ENCODE results near the gene RNASE8.

RNASE8 gene

DNA sequence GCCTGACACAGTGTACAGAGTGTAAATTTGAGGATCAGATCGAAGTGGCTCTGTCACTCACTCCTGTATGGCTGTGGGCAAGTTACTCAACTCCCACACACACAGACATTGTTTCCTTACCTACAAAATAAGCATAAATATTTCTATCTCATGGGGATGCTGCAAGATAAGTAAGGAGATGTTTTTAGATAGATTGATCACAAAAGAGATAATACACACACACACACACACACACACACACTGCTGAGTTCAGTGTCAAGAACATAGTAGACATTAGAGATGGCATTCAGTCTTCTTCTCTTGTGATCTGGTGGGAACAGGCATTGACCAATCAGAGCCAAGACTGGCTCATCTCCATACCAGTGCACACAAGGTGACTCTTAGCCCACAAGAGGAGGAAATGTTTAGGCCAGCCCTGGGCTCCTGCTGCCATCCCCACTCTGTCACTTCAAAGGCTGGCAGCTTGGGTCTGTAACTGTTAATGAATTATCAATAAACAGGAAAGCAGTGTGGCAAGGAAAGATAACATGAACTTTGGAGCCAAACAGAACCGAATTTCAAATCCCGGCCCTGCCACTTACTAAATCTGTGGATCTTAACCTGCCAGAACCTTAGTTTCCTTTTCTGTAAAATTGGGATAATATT, 3.4 kb upstream of the RNASE8 start:
- no peak for FAIRE-seq

DNA sequence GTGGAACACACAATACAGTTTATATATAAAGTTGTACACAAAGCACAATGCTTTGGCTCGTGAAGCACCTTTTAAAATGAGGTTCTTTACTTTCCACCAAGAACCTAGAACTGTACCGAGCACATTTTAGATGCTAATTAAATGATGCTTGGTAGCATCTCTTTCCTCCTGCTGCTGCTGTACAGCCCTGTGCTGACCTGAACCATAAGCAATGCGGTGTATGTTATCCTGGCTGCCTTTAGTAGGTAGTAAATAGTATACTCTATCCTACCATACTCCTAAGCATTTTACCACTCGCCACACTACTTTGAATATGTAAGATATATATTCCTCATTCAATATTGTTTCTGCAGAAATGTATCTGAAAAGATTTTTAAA, 2.9 kb upstream of the RNASE8 start:
- no peak for FAIRE-seq

DNA sequence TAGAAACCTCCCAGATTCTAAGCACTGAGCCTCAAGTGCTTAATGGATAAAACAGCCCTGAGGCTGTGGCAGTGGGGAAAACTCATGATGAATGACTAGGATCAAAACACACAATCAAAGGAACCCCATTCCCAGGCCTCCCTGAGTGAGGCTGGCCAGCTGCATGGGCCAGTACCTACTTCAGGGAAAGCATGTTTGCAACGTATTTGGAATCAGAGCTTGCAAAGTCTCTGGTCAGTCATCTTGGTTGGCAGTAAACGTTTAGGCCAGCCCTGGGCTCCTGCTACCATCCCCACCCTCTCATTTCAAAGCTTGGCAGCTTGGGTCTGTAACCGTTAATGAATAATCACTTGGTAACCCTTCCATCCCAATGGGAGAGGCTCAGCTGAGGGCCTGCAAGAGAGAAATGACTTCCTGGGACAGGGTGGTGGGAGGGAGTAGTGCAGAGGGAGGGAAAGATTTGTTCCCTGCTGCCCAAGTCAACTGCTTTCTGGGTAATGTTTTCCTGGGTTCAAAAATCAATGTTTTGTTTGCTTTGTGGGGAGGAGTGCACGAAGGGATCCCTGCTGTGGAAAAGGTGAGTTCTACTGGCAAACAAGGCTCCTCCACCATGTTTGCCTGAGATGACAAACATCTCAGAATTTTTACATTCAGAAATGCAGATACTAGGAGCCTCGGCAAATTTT, 2.0 kb upstream of the RNASE8 start:
- no peak for FAIRE-seq

DNA sequence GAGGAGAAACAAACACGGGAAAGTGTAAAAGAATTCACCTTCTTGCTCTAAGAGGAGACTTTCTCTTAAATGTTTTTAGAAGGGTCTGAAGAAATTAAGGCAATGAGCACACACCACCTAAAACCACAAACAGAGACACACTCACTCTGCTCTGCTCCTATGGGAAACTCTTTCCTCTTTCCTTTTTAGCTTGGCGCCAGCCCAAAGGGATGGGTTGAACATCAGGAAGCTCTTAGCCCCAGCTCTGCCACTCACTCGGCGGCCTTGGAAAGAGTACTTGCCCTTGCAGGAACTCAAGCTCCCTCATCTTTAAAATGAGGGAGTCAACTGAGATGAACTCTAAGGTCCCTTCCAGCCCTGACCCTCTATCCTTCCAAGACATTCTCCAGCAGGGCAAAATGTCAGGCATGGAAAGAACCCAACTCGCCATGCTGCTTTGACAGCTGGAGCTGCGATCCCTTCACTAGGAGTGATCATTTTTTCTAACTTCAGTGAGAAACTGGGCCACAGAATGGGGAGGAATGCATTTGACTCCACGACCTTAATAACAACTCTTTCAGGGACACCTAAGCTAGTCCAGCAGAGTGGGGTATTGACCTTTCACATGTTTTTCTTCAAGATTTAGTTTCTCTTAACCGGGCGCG, 980 bp upstream of the RNASE8 start:
- FAIRE-seq: no peak

DNA sequence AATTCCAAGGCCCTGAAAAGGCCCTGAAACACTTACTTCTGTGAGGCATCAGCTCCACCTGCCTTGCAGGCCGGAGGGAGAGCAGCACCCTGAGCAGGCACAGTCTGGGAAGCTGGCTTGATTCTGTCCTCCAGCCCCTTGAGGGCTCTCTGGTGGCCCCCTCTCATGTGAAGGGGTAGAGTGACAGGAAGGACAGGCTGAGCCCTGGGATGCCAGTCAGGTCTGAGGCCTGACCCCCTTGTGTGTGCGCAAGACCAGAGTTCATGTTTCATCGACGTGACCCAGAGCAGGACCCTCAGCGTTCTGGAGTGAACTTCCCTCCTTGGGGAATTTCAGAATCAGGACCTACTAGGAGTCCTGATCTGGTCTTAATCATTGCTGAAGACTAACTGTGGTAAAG, 1.3 kb downstream of the RNASE8 start:
- no peak for FAIRE-seq

DNA sequence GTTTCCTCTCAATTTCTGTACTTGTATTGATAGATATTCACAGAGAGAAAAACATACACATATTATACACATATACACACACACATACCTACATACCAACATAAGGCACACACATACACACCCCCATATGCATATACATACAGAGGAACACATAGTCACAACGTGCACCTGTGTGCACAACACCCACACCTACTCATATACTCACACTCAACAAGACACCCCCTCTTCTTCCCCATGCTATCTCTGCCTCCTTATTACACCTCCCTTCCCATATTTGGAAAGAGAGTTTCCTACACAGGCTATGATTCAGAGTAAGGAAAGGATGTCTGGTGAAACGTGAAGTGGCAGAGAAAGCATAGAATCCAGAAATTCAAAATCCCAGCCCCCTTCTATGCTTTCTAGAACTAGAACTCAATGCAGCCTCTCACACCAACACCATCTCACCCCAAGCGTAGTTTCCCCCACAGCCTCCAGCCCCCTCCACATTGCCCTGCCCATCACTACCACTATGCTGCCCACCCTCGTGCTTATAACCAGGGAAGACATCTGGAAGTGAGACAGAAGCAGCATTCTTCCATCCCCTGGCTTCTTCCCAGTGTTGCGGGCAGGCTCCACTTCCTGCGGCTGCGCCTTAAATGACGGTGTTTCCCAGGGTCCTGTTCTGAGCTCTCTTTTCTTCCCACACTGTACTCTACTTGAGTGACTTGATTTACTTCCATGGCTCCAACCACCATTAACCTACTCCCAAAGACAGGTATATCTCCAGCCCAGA, 2.4 kb downstream of the RNASE8 start:
- no peak for FAIRE-seq

DNA sequence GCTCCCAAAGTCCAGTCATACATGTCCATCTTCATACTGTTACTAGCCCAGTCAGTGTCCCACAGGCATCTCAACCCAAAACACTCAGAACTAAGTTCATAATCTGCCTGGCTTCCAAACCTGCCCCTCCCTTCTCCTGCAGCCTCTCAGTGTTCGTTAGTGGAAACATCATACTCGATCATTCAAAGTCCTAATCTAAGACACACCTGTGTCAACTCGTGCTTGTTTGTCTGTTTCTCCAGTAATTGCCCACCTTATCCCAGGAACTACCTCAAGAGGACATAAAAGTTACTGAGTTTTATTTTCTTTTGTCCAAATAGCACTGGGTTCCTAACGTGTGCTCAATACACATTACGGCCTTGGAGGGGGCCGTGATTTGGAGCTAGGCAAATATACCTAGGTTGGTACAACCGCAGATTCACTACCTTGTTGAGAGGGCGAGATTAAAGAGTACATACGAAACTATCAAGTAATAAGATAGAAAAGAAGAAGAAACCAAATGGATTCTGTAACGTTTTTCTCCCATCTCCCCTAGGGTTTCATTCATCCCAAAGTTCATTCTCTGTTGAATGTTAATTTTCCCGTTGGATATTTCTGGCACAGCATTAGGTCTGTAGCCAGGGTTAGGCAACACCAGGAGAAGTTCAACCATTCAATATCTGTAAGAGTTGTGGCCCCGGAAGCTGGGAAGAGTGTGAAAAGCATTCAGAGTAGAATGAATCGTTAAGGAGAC, 3.2 kb downstream of the RNASE8 start:
- FAIRE-seq: no peak

DNA sequence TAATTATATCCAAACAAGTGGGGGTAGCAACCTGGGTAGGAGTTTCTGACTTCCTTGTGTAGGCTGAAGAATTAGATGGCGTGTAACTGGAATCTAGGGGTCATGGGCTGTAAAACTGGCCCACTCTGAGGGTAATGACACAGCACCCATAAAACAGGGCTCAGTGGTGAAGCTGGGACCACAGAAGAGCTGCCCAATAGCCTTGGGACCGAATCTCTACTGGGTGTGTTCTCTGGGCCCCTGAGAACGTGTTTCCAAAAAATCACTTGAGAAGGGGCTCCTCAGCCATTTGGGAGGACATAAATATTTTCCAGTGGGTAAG, 3.7 kb downstream of the RNASE8 start:
- no peak for FAIRE-seq

DNA sequence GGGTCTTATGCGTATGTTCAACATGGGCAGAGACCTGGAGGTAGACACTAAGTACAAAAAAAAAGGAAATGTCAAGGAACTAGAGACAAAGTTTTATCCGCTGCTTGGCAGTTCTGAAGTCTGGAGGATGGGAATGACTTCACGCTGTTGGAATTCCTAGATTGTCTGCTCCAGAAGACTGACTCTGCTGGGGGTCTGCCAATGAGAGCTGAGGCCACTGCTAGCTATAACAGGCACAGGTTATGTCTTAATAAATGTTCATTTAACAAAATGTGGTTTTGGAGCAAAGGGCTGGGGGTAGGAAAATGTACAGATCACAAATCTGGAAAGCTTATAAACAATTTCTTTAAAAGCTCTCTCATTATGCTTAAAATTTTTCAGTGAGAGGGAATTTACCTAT, 5.9 kb downstream of the RNASE8 start:
- FAIRE-seq: no peak

DNA sequence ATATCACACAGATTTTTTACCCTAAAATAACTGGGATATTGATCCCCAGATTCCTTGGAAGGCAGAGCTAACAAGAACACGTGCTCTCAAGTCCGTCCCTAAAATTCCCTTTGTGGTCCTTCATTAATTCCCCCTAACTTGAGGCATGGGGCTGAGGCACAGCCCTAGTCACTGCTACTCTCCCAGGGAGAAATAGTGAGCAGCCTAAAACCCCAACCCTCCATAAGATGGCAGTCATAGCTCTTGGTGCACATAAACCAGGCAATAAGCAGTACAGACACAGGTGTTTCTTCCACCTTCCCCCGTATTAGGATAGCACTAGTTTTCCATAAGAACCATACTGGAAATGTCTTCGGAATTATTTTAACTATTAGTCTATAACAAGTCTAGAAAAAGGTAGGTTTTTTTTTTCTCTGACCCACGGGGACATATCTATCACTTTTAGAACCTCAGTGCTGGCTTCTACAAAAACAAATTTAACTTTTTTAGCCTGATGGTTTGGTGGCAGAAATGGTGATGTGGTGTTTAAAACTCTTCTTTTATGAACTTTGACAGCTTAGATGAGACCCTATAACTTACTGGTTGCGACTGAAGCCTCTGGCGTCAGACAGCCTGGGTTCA, 9.4 kb downstream of the RNASE8 start:
- FAIRE-seq: no peak

DNA sequence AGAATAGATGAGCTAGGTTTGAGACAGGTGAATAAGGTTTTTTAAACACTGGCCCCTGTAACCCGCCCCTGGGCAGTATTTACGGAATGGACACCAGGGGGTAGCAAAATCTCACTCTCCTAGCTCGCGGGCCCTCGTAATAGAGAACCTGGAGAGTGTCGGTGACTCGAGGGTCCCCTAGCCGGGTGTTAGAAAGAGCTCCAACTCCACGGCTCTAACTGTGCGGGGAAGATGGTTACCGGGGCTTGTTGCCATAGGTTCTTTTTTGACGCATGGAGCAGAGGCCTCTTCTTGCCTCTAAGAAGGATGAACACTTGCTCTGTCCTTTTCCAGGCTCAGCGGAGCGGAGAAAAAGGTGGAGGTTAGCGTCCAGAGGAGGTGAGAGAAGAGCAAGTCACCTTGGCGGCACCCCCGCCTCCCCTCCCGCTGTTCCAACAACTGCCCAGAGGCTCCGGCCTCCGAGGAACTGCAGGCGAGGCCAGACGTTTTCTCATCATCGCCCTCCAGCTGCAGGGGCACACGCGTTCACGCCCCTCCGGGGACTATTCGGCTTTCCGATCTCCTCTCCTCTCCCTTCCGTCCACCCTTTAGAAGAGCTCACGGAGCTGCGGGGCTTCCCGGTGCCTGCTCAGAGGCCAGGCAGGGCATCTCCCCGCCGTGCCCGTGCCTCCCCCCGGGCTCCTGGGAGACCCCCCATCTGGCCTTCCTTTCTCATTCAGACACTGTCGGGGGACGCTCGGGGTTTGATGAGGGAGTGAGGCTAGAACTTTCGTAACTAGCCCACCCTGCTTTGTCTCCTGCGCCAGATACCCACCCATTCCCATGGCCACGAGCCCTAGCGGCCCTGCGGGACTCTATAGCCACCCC, 11.1 kb downstream of the RNASE8 start:
- FAIRE-seq: no peak

DNA sequence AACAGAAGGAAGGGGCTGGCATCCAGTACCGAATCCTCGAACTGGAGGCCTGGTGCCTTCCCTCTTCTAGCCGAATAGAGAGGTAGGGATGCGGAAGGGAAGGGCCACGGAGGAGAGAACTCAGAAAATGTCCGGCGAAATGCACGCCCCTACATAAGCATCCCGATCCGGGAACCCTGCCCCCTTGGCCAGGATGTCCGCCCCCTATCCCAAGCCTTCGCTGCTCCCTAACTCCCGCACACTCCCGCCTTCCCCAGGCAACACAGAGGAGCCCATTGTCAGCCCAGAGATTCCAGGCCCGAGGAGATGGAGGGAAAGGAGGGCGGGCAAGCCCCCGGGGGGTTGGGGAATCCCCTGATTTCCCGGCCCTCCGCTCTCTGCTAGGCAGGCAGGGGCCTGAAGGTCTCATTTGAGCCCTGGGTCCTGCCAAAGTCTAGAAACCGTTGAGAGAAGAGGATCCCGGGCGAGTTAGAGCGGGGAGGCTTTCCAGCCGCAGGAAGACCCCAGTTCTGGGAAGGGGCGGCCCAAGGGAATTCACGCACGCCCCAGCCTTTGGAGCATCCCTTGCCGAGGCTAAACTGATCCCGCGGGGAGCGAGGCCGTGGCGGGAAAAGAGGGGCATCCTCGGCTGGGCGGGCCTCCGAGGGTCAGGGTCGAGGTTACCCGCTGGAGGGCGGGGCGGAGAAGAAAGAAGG, 11.9 kb downstream of the RNASE8 start:
- no peak for FAIRE-seq

DNA sequence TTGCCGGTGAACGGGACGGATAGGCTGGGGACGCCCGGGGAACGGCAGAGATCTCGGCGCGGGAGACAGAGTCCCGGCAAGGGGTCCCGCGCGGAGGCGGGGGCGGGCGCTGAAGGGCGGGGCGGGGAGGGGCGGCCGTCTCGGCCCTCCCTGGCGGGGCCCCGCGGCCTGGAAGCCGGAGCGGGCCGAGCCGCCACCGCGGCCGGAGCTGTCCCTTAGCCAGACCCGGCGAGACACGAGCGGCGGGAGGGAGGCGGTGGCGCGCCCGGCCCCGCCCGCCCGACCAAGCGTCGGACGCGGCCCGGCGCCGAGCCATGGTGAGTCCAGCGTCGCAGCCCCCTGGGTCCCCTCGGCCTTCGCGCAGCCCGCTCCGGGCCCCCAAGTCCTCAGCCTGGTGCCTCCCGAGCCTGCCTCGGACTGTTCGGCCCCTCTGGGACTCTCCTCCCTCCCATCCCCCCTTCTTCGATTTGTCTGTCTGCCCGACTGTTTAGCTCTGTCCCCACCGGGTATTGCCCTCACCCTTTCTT, 12.5 kb downstream of the RNASE8 start, which contains the start of gene ARHGEF40:
TSS of gene ARHGEF40 (plus strand) at position 222 of the 527 bp plus-strand sequence. CDS start at position 315, 93 bp downstream.
- no peak for FAIRE-seq

DNA sequence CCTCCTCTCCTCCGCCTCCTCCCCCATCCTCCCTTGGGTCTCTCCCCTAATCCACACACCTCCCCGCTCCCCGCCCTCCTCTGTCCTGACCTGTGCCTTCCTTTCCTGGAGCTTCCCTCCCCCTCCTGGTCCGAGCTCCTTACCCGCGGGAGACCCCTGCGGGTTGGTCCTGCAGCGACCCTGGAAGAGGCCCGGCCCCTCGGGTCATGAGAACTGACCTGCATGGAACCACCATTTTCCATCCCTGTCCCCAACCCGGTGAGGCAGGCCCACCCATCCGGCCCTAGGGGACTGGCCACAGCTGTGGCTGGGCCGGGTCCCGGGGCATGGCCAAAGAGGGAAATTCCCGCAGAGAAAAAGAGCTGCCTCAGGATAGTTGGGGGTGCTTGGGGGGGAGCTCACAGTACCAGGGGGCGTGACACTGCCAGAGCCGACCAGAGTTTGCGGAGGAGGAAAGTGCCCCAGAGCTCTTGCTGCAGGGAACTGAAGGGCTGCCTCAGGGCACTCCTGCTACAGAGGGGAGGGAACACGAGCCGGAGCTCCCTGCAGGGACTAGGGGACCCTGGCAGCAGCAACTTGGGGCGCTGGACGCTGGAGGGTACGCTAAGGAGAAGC, 13.1 kb downstream of the RNASE8 start:
- FAIRE-seq: no peak

DNA sequence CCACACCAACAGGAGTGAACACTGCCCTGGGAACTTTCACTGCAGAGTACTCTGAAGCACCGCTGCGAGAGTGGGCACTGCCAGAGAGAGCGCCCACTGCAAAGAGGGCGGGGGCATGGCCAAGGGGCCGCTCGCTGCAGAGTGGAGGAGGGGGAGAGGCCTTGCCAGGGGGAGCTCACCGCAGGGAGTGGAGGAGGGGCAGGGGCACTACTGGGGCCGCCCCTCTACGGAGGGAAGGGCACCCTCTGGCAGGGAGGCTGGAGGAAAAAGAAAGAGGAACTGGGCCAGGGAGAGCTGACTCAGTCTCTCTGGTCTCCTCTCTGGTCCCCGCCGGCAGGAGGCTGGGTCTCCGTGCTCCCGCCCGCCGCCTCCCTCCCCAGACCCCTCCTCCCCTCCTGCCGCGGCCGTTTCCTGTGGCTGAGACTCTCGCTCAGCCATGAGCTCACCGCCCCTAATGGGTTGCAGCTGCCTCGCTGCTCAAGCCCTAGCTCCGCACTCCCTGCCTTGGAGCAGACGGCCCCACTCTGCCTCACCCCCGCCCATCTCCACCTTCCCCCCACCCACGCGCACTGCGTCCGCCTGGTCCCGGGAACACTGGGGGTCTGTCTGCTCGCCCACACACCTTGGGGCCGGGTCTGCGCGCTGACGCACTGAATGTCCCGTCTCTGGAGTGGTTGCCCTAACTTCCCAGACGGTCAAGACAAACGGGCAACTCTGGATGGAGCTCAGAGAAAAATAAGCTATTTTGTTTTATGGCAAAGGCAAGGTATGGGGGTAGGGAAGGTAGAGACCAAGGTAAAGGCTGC, 13.8 kb downstream of the RNASE8 start:
- no peak for FAIRE-seq

DNA sequence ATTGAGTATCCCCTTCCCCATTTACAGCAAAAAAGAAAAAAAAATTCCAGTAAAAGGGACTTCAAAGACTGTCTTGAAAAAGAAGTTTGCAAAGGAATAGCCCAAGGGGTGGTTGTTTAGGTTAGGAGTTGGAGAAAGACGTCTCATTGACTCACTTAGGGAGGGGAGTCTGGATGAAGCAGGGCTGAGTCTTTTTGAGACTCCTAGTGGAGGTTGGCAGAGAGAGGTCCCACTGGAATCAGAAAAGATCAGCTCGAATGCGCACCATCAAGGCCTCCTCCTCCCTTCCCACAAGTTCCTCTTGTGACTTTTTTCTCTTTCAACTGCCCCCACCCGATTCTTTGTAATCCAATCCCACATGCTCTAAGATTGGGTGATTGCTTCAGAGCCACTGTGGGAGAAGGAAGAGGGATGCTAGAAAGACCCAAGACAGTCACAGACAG, 14.4 kb downstream of the RNASE8 start:
- FAIRE-seq: no peak

DNA sequence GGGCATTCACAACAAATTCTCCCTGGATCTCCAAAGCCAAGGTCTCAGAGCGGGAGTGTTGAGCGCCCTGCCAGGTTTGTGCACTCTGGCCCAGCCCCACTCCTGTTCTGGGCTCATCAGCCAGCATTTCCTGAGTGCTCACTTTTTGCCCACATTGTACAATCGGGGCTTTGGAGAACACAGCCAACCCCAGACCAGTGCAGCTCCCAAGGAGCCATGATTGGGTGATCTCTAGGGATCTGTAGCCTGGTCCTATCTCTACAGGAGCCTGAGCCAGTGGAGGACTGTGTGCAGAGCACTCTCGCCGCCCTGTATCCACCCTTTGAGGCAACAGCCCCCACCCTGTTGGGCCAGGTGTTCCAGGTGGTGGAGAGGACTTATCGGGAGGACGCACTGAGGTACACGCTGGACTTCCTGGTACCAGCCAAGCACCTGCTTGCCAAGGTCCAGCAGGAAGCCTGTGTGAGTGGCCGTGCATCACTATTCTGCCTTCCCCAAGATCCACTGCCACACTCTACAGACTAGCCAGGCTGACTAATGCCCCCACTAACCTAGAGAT, 15.2 kb downstream of the RNASE8 start:
- FAIRE-seq: no peak

DNA sequence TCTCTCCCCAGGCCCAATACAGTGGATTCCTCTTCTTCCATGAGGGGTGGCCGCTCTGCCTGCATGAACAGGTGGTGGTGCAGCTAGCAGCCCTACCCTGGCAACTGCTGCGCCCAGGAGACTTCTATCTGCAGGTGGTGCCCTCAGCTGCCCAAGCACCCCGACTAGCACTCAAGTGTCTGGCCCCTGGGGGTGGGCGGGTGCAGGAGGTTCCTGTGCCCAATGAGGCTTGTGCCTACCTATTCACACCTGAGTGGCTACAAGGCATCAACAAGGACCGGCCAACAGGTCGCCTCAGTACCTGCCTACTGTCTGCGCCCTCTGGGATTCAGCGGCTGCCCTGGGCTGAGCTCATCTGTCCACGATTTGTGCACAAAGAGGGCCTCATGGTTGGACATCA, 16.3 kb downstream of the RNASE8 start:
- no peak for FAIRE-seq
